ENCODE measurements around the gene CCNF.
A peak's percentile ranks its signal among the peaks of the same experiment; 100 is the strongest.
"Not testable (repeated sequence)": the region's sequence is repeated elsewhere in the genome, so short reads cannot be mapped to it uniquely, and the experiment has no call there.

CCNF gene

GRCh38 chr16:2472885-2473445 lies 43.7 kb downstream of the CCNF start:
- DNase-seq: no peak

- DNase-seq: no peak
Measured at GRCh38 chr16:2473446-2473926, 44.2 kb downstream of the CCNF start.

- no peak for DNase-seq
Measured at GRCh38 chr16:2473999-2474876, 45.0 kb downstream of the CCNF start.

GRCh38 chr16:2474877-2475412 lies 45.7 kb downstream of the CCNF start, which contains the start of gene TBC1D24:
Gene TBC1D24, plus strand, starts transcription at chr16:2475127. Its CDS starts 21,022 bp downstream, at chr16:2496149.
- peak; percentile 94 for DNase-seq

GRCh38 chr16:2475413-2476344 lies 46.4 kb downstream of the CCNF start:
- no peak for DNase-seq

- no peak for DNase-seq
Measured at GRCh38 chr16:2476345-2476720, 47.1 kb downstream of the CCNF start.

- DNase-seq: no peak
Measured at GRCh38 chr16:2476741-2477140, 47.5 kb downstream of the CCNF start.

GRCh38 chr16:2477327-2477726 lies 48.1 kb downstream of the CCNF start:
- no peak for DNase-seq

GRCh38 chr16:2478279-2478678 lies 49.0 kb downstream of the CCNF start:
- no peak for DNase-seq

- not testable (repeated sequence) for DNase-seq
Measured at GRCh38 chr16:2479996-2480395, 50.7 kb downstream of the CCNF start.

- DNase-seq: no peak
Measured at GRCh38 chr16:2480948-2481347, 51.7 kb downstream of the CCNF start.

GRCh38 chr16:2481676-2482075 lies 52.4 kb downstream of the CCNF start:
- DNase-seq: no peak

GRCh38 chr16:2482249-2482648 lies 53.0 kb downstream of the CCNF start:
- peak; percentile 47 for DNase-seq

- DNase-seq: peak; percentile 88
Measured at GRCh38 chr16:2482708-2483534, 53.7 kb downstream of the CCNF start.

- DNase-seq: no peak
Measured at GRCh38 chr16:2483939-2484897, 55.0 kb downstream of the CCNF start.

GRCh38 chr16:2484898-2485508 lies 55.8 kb downstream of the CCNF start:
- DNase-seq: no peak

GRCh38 chr16:2485811-2486507 lies 56.7 kb downstream of the CCNF start:
- DNase-seq: peak; percentile 20

GRCh38 chr16:2486645-2487516 lies 57.6 kb downstream of the CCNF start:
- DNase-seq: peak; percentile 55

GRCh38 chr16:2487517-2487842 lies 58.2 kb downstream of the CCNF start:
- no peak for DNase-seq
